NCI-H146 treated with DMSO at 0.1 percent for 48 hours (cell line): ENCODE results near the gene CXCR1.
"Not testable (repeated sequence)": the region's sequence is repeated elsewhere in the genome, so short reads cannot be mapped to it uniquely, and the experiment has no call there.

Source experiments
- DNase-seq: peaks from one replicate; lab custom pipeline; 2025; ENCODE audit not compliant: unreplicated experiment; lab: John Stamatoyannopoulos, UW

Gene CXCR1

DNA sequence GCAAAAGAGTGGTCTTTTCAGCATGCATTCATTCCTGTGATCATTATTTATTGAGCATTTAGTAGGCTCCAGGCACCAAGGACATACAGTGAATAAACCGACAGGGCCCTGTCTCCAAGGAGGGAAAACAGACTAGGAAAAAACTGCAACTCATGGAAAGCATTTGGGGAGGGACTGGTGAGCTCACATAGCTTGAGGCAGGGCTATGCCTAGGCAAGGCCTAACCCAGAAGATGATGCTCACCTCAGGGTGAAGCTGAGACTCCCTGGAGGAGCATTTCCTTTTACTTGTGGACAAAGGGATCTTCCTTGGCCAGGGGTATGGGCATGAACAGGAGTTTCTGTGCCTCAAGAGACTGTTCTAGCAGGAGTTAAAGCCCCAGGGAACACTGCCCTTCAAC lies 3.9 kb downstream of the CXCR1 start:
- no peak for DNase-seq

DNA sequence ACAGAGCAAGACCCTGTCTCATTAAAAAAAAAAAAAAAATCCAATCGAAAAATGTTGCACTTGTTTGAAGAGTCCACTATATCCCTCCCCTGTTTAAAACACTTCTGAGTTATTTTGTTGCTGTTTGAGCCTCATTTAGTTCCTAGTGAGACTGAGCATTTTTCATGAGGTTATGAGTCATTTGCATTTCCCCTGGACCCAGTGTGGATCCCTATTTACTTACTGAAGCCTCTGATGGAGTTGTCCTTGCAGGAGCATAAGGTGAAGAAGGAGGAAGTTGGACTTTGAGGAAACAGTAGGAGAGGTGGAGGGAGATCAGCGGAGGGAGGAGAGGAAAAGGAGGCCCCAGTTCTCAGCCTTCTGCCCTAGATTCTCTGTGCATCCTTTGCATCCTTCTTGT lies 5.1 kb downstream of the CXCR1 start:
- DNase-seq = no peak

GRCh38 chr2:218155953-218156479 lies 10.7 kb downstream of the CXCR1 start:
- DNase-seq = no peak

DNA sequence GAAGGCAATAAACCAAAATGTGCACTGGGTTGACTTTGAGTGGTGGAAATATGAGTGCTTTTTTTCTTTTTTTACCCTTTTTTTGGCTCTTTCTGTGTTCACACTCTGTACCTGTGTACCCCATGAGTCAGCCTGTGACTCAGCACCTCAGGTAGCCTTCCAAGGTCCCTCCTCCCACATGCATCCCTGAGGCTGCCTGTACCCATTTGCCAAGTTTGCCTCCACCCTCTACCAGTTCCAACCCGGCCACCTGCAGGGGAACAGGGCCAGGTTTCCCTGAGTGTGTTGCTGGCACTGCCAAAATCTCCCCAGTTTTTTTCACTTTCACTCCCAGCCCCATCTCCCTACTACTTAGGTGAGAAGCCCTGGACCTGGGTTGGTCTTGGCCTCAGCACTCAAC lies 14.0 kb downstream of the CXCR1 start:
- DNase-seq = no peak

GRCh38 chr2:218152172-218152571 lies 14.6 kb downstream of the CXCR1 start:
- no peak for DNase-seq

DNA sequence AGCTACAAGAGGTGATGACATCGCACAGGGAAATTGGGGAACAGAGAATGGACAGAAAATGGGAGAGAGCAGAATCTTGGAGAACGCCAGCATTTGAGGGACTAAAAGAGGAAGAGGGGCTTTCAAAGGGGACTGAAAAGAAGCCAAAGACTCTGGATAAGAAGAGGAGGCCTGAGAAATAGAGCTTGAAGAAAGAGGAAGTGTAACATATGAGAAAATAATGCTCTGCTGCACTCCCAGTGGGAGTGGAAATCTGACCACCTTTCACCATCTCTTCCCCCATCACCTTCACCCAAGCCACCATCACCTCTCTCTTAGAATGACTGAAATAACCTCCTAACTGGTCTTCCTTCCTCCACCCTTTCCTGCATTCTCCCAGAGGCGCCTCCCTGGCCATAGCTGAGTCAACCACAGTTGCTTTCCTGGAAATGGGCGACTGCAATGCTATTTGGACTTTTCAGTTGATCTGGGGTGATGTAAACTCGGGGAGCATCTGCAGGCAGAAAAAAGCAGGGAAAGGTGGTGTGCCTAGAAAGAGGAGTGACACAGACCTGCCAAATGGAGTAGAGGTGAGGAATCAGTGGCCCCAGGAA lies 16.8 kb downstream of the CXCR1 start:
- DNase-seq = no peak

- DNase-seq = no peak
Measured at GRCh38 chr2:218149098-218149497, 17.7 kb downstream of the CXCR1 start.

GRCh38 chr2:218146056-218146455 lies 20.7 kb downstream of the CXCR1 start:
- no peak for DNase-seq

- DNase-seq = no peak
Measured at GRCh38 chr2:218145124-218145523, 21.6 kb downstream of the CXCR1 start.

DNA sequence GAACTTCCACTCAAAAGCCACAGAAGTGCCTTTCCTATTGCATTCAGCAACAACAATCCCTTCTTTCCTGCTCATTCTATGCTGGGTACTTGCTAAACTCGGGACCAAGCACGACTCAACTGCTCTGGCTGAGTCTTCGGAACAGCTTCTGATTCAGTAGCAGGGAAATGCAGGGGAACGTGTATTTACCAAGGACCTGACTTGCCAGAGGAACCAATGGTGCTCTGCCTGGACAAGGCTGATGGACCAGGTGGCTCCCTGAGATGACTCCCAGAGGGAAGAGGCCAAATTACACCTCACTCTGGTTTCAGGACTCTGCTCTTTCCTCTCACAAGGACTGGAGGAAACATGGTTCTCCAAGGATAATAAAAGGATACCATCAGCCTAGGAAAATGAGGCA lies 28.7 kb downstream of the CXCR1 start:
- DNase-seq = no peak

DNA sequence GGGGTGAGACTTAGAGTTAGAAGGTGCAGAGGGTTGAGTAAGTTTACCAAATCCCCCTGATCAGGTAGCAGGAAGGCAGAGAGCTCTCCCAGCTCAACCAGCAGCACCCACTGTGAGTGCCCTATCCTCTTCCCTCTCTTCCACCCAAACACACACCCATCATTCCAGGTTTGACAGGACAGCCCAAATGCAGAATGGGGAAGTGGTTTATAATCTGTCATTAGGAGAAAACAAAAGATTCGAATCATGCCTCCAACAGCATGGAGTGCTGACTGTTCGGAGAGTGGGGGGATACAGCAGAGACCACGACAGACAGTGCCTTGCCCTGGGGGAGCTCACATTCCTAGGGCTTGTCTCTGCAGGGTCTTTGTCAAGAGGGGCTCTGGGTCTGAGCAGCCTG lies 29.2 kb downstream of the CXCR1 start:
- no peak for DNase-seq

DNA sequence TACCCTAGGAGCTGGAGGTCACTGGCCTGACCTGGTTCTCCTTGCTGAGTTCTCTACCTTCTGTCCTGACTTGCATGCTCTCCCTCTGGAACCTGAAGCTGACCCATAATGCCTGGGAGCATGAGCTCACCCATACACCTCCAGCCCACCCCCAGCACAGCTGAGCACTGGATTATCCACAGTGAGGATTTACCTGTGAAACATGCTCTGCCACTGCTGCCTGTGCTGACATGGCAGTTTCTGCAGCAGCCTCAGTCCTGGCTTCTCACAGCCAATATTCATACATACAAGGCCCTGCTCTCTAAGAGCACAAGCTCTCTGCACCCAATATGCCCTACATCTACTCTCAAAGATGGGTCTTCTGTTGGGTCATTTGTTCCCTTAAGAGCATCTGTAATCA lies 35.9 kb downstream of the CXCR1 start:
- DNase-seq = no peak

GRCh38 chr2:218130377-218130776 lies 36.4 kb downstream of the CXCR1 start:
- no peak for DNase-seq

- no peak for DNase-seq
Measured at GRCh38 chr2:218129458-218130135, 37.2 kb downstream of the CXCR1 start.

- DNase-seq = no peak
Measured at GRCh38 chr2:218128781-218129457, 37.8 kb downstream of the CXCR1 start.

DNA sequence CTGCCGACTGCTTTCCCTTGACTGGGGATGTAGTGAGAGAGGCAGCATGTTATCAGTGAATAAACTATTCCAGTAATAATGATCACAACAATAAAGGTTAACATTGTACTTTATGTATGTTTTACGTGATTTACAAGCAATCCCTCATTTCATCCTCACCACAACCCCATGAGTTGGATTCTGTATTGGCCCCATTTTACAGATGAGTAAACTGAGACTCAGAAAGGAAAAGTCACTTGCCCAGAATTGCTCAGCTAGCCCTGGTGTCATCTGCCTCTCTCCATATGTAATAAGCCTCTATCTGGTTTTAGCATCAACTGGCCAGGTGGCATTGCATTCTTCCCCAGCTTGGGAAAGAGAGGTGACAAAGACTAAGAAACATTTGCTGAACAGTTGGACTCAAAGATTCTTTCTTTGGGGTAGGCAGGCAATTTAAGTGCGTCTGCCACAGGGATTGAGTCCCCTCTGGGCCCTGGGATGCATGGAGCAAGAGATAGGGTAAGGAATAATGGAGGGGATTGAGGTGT lies 38.8 kb downstream of the CXCR1 start:
- DNase-seq = no peak

DNA sequence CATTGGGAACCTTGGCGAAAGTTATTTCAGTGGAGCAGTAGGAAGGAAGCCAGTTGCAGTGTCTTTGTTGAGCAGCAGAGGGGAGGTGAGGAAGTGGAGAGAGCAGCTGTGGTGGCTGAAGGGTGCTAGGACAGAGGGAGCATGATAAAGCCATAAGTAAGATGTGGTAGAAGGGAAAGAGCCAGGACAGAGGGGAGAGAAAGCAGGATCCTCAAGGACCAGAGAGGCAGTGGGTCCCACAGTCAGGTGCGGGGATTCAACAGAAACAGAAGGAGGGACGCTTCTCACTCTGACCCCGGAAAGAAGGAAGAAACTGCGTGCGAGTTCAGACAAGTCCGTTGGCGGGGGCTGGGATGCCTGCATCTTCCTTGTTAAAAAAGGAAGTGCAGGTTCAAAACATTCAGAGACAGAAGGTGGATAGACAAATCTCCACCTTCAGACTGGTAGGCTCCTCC lies 41.1 kb downstream of the CXCR1 start, which contains the start of gene CXCR2:
Gene CXCR2, plus strand, starts transcription at position 403 of the 455 bp plus-strand sequence. CDS start 8,774 bp downstream, outside the sequence.
- DNase-seq = no peak

DNA sequence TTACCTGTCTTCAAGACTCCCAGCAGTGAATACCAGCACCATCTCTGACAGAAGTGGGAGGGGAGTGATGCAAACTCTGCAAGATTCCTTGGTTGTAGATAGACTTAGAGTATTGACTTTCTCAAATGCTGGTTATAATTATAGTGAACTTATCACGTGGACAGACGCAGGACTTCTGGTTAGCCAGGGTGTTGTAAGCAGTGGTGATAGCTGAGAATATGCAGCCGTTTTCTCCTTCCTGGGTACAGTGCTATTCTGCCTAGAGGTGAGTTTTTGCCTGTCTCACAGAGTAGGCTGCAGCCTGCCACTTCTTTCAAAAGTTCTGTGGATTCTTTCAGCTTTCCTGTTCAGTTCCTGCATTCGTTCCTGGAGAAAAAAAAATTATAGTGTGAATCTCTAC lies 41.7 kb downstream of the CXCR1 start:
- DNase-seq = no peak

DNA sequence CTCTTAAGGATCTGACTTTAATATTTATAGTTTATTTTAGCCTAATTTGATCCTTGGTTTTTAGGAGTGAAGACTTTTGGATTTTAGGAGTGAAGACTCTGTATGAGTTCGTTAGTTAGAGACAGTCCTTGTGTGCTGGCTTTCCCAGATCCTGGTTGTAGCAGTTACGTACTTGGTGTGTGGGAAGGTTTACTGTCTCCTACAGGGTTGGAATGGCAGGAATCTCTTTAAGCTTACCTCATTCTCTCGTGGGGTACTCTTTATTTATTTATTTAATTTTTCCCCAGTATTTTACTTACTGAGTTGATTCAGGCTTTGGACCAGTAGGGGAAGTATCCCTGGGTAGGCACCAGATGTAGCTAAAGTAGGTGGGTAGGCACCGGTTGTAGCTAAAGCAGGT lies 42.8 kb downstream of the CXCR1 start:
- DNase-seq = no peak

- not testable (repeated sequence) for DNase-seq
Measured at GRCh38 chr2:218122286-218122685, 44.5 kb downstream of the CXCR1 start.

DNA sequence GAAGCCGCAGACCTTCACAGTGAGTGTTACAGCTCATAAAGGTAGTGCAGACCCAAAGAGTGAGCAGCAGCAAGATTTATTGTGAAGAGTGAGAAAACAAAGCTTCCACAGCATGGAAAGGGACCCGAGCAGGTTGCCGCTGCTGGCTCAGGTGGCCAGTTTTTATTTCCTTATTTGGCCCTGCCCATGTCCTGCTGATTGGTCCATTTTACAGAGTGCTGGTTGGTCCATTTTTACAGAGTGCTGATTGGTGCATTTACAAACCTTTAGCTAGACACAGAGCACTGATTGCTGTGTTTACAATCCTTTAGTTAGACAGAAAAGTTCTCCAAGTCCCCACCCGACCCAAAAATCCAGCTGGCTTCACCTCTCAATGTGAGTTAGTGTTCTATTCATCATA lies 45.0 kb downstream of the CXCR1 start:
- not testable (repeated sequence) for DNase-seq
